ENCODE results near the gene ADAMTS20.

- TF ChIP-seq CTCF (IDR thresholded peaks at IDR 0.05; ENCODE audit: extremely low read depth in 1 of 2, insufficient read depth in 1 of 2, low read depth in 1 of 2, low read length in 2 of 2), result no peak
- no peak for TF ChIP-seq POLR2A (IDR thresholded peaks at IDR 0.05; ENCODE audit: low read depth, low read length)
Observed at GRCh38 chr12:43306066-43306465, 245.9 kb downstream of the ADAMTS20 start.
